Measurements from ENCODE around the gene EEF1AKMT3.
"Not testable (repeated sequence)": the region's sequence is repeated elsewhere in the genome, so short reads cannot be mapped to it uniquely, and the experiment has no call there.

Gene EEF1AKMT3

GRCh38 chr12:57817261-57817989 is 45.0 kb downstream of the EEF1AKMT3 start:
- H3K4me2 ChIP-seq (ENCODE audit: low read length): no peak overlapping the region
- no peaks in the 10 kb centered on the region for H3K27me3 ChIP-seq (ENCODE audit: control insufficient read depth, insufficient read depth, low read length)
- H3K4me1 ChIP-seq (ENCODE audit: control insufficient read depth, insufficient read depth, low read length): peaks cover 21% of the 10 kb centered on the region
- no peak overlapping the region for H3K4me3 ChIP-seq (ENCODE audit: low read length)
- no peaks in the 10 kb centered on the region for H3K9me3 ChIP-seq (replicated peaks; ENCODE audit: low read length)
- H3K9ac ChIP-seq (ENCODE audit: low read depth, low read length): no peak overlapping the region
- peaks cover 29% of the 10 kb centered on the region for H3K36me3 ChIP-seq (ENCODE audit: insufficient read depth, low read length)

GRCh38 chr12:57817990-57818331 is 45.5 kb downstream of the EEF1AKMT3 start:
- Histone ChIP-seq H3K4me1 (ENCODE audit: control insufficient read depth, insufficient read depth, low read length) (peaks cover 21% of the 10 kb centered on the region), H3K36me3 (ENCODE audit: insufficient read depth, low read length) (peaks cover 34% of the 10 kb centered on the region)
- not testable (repeated sequence) for H3K4me3 ChIP-seq (ENCODE audit: low read length); H3K4me2 ChIP-seq (ENCODE audit: low read length); H3K9me3 ChIP-seq (replicated peaks; ENCODE audit: low read length); H3K27me3 ChIP-seq (ENCODE audit: control insufficient read depth, insufficient read depth, low read length); H3K9ac ChIP-seq (ENCODE audit: low read depth, low read length)

GRCh38 chr12:57820119-57820518 is 47.7 kb downstream of the EEF1AKMT3 start:
- not testable (repeated sequence) for H3K4me3 ChIP-seq (ENCODE audit: low read length); H3K9me3 ChIP-seq (replicated peaks; ENCODE audit: low read length); H3K9ac ChIP-seq (ENCODE audit: low read depth, low read length); H3K4me2 ChIP-seq (ENCODE audit: low read length); H3K27me3 ChIP-seq (ENCODE audit: control insufficient read depth, insufficient read depth, low read length)
- peaks cover 12% of the 10 kb centered on the region for H3K4me1 ChIP-seq (ENCODE audit: control insufficient read depth, insufficient read depth, low read length)
- H3K36me3 ChIP-seq (ENCODE audit: insufficient read depth, low read length): peaks cover 56% of the 10 kb centered on the region

- Histone ChIP-seq H3K4me1 (ENCODE audit: control insufficient read depth, insufficient read depth, low read length) (peaks cover 12% of the 10 kb centered on the region), H3K36me3 (ENCODE audit: insufficient read depth, low read length) (peaks cover 65% of the 10 kb centered on the region)
- H3K9ac ChIP-seq (ENCODE audit: low read depth, low read length); H3K9me3 ChIP-seq (replicated peaks; ENCODE audit: low read length); H3K4me2 ChIP-seq (ENCODE audit: low read length); H3K27me3 ChIP-seq (ENCODE audit: control insufficient read depth, insufficient read depth, low read length); H3K4me3 ChIP-seq (ENCODE audit: low read length): not testable (repeated sequence)
These were observed 48.6 kb downstream of the EEF1AKMT3 start for GRCh38 chr12:57821015-57821414.

GRCh38 chr12:57821474-57822214 is 49.2 kb downstream of the EEF1AKMT3 start:
- Histone ChIP-seq H3K4me1 (ENCODE audit: control insufficient read depth, insufficient read depth, low read length) (peaks cover 10% of the 10 kb centered on the region), H3K27me3 (ENCODE audit: control insufficient read depth, insufficient read depth, low read length) (no peaks in the 10 kb centered on the region), H3K4me2 (ENCODE audit: low read length) (no peak overlapping the region), H3K4me3 (ENCODE audit: low read length) (no peak overlapping the region), H3K36me3 (ENCODE audit: insufficient read depth, low read length) (peaks cover 71% of the 10 kb centered on the region), H3K9ac (ENCODE audit: low read depth, low read length) (no peak overlapping the region), H3K9me3 (replicated peaks; ENCODE audit: low read length) (no peaks in the 10 kb centered on the region)

GRCh38 chr12:57822392-57823130 is 50.1 kb downstream of the EEF1AKMT3 start:
- no peaks in the 10 kb centered on the region for H3K27me3 ChIP-seq (ENCODE audit: control insufficient read depth, insufficient read depth, low read length)
- peaks cover 80% of the 10 kb centered on the region for H3K36me3 ChIP-seq (ENCODE audit: insufficient read depth, low read length)
- no peak overlapping the region for H3K9ac ChIP-seq (ENCODE audit: low read depth, low read length)
- no peak overlapping the region for H3K4me3 ChIP-seq (ENCODE audit: low read length)
- H3K4me1 ChIP-seq (ENCODE audit: control insufficient read depth, insufficient read depth, low read length): peaks cover under 1% of the 10 kb centered on the region
- H3K9me3 ChIP-seq (replicated peaks; ENCODE audit: low read length): no peaks in the 10 kb centered on the region
- no peak overlapping the region for H3K4me2 ChIP-seq (ENCODE audit: low read length)

- Histone ChIP-seq H3K27me3 (ENCODE audit: control insufficient read depth, insufficient read depth, low read length) (no peaks in the 10 kb centered on the region), H3K36me3 (ENCODE audit: insufficient read depth, low read length) (peaks cover 84% of the 10 kb centered on the region), H3K9me3 (replicated peaks; ENCODE audit: low read length) (no peaks in the 10 kb centered on the region), H3K4me3 (ENCODE audit: low read length) (no peak overlapping the region), H3K4me1 (ENCODE audit: control insufficient read depth, insufficient read depth, low read length) (no peaks in the 10 kb centered on the region), H3K4me2 (ENCODE audit: low read length) (no peak overlapping the region), H3K9ac (ENCODE audit: low read depth, low read length) (no peak overlapping the region)
These were observed 50.9 kb downstream of the EEF1AKMT3 start for GRCh38 chr12:57823131-57823907.

GRCh38 chr12:57823908-57824640 is 51.7 kb downstream of the EEF1AKMT3 start:
- Histone ChIP-seq H3K36me3 (ENCODE audit: insufficient read depth, low read length) (peaks cover 86% of the 10 kb centered on the region), H3K27me3 (ENCODE audit: control insufficient read depth, insufficient read depth, low read length) (no peaks in the 10 kb centered on the region), H3K9me3 (replicated peaks; ENCODE audit: low read length) (no peaks in the 10 kb centered on the region), H3K4me3 (ENCODE audit: low read length) (no peak overlapping the region), H3K4me2 (ENCODE audit: low read length) (no peak overlapping the region), H3K4me1 (ENCODE audit: control insufficient read depth, insufficient read depth, low read length) (no peaks in the 10 kb centered on the region), H3K9ac (ENCODE audit: low read depth, low read length) (no peak overlapping the region)

- H3K9ac ChIP-seq (ENCODE audit: low read depth, low read length): no peak overlapping the region
- no peaks in the 10 kb centered on the region for H3K27me3 ChIP-seq (ENCODE audit: control insufficient read depth, insufficient read depth, low read length)
- peaks cover 86% of the 10 kb centered on the region for H3K36me3 ChIP-seq (ENCODE audit: insufficient read depth, low read length)
- no peaks in the 10 kb centered on the region for H3K9me3 ChIP-seq (replicated peaks; ENCODE audit: low read length)
- H3K4me2 ChIP-seq (ENCODE audit: low read length): no peak overlapping the region
- no peaks in the 10 kb centered on the region for H3K4me1 ChIP-seq (ENCODE audit: control insufficient read depth, insufficient read depth, low read length)
- H3K4me3 ChIP-seq (ENCODE audit: low read length): no peak overlapping the region
These were observed 53.0 kb downstream of the EEF1AKMT3 start for GRCh38 chr12:57825451-57825850.

GRCh38 chr12:57826400-57826799 is 54.0 kb downstream of the EEF1AKMT3 start:
- H3K36me3 ChIP-seq (ENCODE audit: insufficient read depth, low read length): peaks cover 78% of the 10 kb centered on the region

More at GRCh38 chr12:57826400-57826799, 54.0 kb downstream of the EEF1AKMT3 start:
- Histone ChIP-seq H3K9me3 (replicated peaks; ENCODE audit: low read length) (no peaks in the 10 kb centered on the region), H3K4me3 (ENCODE audit: low read length) (no peak overlapping the region), H3K4me1 (ENCODE audit: control insufficient read depth, insufficient read depth, low read length) (peaks cover under 1% of the 10 kb centered on the region), H3K9ac (ENCODE audit: low read depth, low read length) (no peak overlapping the region), H3K27me3 (ENCODE audit: control insufficient read depth, insufficient read depth, low read length) (no peaks in the 10 kb centered on the region), H3K4me2 (ENCODE audit: low read length) (no peak overlapping the region)

Measured in skeletal muscle satellite cell (primary cell).